AG09309 (cell line): Measurements from ENCODE around the gene TNFAIP8L3.
"Not testable (repeated sequence)": the region's sequence is repeated elsewhere in the genome, so short reads cannot be mapped to it uniquely, and the experiment has no call there.

ENCODE experiments used
- DNase-seq: peaks from one replicate; pipeline ENCODE4 v3.0.0-alpha.2; 2010; ENCODE audit warnings: low read depth
- H3K4me3 ChIP-seq: 2 replicates; pipeline ENCODE4 v1.5.1; 2011; ENCODE audit warnings: mild to moderate bottlenecking, low read depth, low read length, moderate library complexity; ENCODE audit not compliant: control insufficient read depth
- TF ChIP-seq, protein P1 (sequence below): IDR thresholded peaks from 2 replicates; pipeline ENCODE4 v1.5.1; 2011; ENCODE audit warnings: mild to moderate bottlenecking, low read depth, low read length, inconsistent platforms; ENCODE audit not compliant: insufficient read depth, control insufficient read depth; ENCODE audit errors: missing control alignments

Gene TNFAIP8L3

DNA sequence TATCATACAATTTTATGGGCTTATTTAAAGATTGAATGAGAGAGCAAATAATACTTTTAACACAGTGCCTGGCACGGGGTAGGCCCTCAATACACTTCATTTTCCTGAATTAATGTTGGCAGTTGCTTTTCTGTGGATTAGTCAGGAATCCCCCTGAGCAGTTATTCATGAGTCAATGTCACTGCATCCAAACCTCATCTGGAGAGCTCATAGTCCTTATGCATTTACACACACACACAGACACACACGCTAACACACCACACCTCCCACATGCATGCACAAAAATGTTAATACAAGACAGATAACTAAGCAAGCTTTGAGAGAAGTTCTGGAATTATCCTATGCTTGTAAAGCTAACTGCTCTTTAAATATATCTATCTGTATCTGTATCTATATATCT is 34.0 kb upstream of the TNFAIP8L3 start:
- no peak overlapping the region for H3K4me3 ChIP-seq
- no peak for DNase-seq
- TF ChIP-seq, protein P1, sequence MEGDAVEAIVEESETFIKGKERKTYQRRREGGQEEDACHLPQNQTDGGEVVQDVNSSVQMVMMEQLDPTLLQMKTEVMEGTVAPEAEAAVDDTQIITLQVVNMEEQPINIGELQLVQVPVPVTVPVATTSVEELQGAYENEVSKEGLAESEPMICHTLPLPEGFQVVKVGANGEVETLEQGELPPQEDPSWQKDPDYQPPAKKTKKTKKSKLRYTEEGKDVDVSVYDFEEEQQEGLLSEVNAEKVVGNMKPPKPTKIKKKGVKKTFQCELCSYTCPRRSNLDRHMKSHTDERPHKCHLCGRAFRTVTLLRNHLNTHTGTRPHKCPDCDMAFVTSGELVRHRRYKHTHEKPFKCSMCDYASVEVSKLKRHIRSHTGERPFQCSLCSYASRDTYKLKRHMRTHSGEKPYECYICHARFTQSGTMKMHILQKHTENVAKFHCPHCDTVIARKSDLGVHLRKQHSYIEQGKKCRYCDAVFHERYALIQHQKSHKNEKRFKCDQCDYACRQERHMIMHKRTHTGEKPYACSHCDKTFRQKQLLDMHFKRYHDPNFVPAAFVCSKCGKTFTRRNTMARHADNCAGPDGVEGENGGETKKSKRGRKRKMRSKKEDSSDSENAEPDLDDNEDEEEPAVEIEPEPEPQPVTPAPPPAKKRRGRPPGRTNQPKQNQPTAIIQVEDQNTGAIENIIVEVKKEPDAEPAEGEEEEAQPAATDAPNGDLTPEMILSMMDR = no peak

DNA sequence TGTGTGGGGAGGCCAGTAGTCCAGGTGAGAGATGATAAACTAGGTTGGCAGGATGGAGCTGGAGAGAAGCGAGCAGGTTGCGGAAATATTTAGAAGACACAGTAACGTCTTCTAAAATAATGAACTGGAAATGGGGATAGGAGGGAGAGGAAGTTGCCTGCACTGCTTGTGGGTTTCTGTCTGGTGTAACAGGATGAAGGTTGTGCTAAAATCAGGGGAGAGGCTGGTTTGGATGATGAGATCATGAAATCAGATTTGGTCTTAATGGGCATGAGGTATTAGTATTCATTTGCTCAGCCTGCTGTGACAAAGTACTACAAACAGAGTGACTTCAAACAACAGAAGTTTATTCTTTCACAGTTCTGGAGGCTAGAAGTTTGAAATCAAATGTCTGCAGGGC is 32.1 kb upstream of the TNFAIP8L3 start:
- H3K4me3 ChIP-seq = no peak overlapping the region
- TF ChIP-seq, protein P1 = no peak
- no peak for DNase-seq

DNA sequence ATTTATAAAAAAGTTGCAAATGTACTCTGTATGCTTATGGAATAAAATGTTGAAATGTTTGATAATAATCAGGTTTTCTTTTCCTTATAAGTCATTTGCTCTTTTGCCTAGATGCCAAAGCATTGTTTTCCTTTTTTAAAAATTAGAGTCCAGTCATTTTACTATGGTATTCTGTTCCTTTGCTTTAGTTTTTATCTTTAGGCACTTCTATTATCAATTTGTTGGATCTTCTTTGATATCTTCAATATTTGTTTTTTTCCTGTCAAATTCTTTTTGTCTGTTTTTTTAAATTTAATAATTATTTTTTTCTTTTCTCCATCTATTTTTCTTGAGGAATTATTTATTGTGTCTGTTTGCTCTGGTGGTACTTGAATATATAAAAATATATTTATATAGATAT is 28.3 kb upstream of the TNFAIP8L3 start:
- not testable (repeated sequence) for DNase-seq, H3K4me3 ChIP-seq

DNA sequence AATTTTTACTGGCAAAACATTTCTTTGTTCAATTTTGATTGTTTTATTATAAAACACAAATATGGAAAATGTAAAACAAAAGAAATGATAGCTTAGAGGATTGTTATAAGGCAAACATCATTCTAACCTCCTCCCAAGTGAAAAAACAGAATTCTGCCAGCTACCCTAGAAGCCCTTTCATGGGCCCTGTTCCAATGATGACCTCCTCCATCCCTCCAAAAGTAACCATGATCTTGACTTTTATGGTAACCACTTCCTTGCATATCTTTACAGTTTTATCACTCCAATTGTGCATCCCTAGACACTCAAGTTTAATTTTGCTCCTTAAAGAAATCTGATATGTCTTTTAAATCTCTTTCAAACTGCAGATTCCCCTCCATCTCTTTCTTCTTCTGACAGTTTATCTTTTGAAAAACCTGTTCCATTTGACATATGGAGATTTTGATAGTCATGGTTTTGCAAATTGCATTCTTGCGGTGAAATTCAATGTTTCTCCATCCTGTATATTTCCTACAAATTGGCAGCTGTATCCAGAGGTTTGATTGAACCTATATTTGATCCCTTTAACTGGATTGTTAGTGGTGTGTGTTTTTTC is 27.0 kb upstream of the TNFAIP8L3 start:
- DNase-seq = no peak
- no peak overlapping the region for H3K4me3 ChIP-seq
- TF ChIP-seq, protein P1 = no peak

DNA sequence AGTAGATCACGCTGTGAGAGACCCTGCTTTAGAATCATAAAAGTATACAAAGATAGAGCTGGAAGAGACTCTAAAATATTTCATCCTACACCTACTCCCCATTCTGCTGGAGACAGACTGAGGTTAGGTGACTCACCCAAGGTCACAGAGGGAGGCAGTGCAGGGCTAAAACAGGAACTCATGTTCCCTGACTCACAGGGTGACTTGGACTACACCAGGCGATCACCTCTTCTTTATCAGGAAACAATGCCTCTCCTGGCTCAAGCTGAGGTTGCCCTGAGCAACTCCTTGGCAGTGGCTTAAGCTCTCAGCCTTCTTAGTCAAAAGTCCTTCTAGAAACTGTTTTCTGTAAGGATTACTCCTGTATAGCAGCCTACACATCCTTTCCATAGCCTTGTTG is 26.4 kb upstream of the TNFAIP8L3 start:
- H3K4me3 ChIP-seq = no peak overlapping the region
- peak; percentile 84 for DNase-seq
- TF ChIP-seq, protein P1 = no peak

DNA sequence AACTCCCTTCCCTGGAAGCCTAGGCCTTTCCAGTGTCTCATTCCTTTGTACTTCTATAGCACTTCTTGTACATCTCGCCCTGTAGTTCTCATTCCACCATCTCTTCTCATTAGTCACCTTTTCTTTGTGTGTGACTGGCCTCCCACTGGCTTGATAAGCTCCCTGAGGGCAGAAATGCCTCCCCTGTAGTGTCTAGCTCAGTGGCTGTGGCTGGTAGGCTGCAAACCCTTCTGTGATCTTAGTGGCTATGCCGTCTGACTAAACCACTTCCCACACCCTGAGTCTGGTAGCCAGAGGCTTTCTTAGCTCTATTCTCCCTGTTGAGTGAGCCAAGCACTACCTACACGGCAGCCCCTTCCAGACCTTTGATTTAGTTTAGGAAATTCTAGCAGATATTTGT is 24.4 kb upstream of the TNFAIP8L3 start:
- DNase-seq = no peak
- TF ChIP-seq, protein P1 = no peak
- H3K4me3 ChIP-seq = no peak overlapping the region

DNA sequence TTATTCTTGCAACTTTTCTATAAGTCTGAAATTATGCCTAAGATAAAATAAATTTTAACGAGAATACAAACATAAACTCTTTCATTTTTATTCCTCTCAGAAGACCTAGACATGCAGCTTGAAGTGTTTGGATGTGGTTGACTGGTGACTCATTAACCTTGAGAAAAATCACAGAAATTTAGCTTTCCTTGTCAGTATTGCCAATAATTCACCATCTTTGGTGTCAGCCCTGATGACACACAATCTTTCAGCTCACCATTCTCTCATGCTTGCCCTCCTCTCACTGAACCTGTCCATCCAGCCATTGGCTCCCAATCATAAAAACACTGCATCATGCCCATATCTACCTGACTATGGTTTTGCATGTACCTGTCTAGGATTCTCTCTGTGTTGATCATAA is 22.6 kb upstream of the TNFAIP8L3 start:
- no peak overlapping the region for H3K4me3 ChIP-seq
- DNase-seq = no peak
- TF ChIP-seq, protein P1 = no peak
